CD4-positive, alpha-beta T cell (primary cell): ENCODE measurements around the gene KLC4. TPM values are rescaled to one million over a fixed set of nuclear protein-coding genes. Genes with fewer than 3 reads are reported as not detected.
A peak's percentile ranks its signal among the peaks of the same experiment; 100 is the strongest.

Experiments used
- ATAC-seq: fragments of 200-7000 bp; cut with Tn5 transposase; one replicate; pipeline ENCODE4 v1.10.0; 2022; ENCODE audit warnings: mild to moderate bottlenecking; ENCODE audit not compliant: poor library complexity
- CTCF ChIA-PET: fragments of 350-600 bp; sonication (Branson Sonifier 250); formaldehyde crosslinking; loops from one replicate; lab custom pipeline; 2021; ENCODE audit warnings: antibody characterized with exemption, inconsistent platforms; lab: Charles Lee
- POLR2A ChIA-PET: fragments of 350-600 bp; sonication (Branson Sonifier 250); formaldehyde crosslinking; loops from one replicate; lab custom pipeline; 2021; ENCODE audit warnings: antibody characterized with exemption, inconsistent platforms; lab: Charles Lee
- DNase-seq, 14 experiments: peaks; one replicate each; pipeline ENCODE4 v3.0.0-alpha.2; 2013 to 2020; ENCODE audit warnings: mixed read lengths in 2 of 14
- H3K27ac ChIP-seq, 2 donors: one replicate each; pipeline versions ENCODE4 v1.5.1 to v1.7.0; 2013; ENCODE audit warnings: low read length in 2 of 2, low read depth in 1 of 2, mild to moderate bottlenecking in 1 of 2
- H3K27me3 ChIP-seq, 2 experiments: 1 replicate in 1 of 2; 2 replicates in 1 of 2; pipeline versions ENCODE4 v1.6.1 to v1.7.0; 2013; ENCODE audit warnings: low read length in 2 of 2, control low read depth in 1 of 2, mild to moderate bottlenecking in 1 of 2, moderate library complexity in 1 of 2; ENCODE audit not compliant: insufficient read depth in 2 of 2, control insufficient read depth in 1 of 2
- H3K36me3 ChIP-seq: one replicate; pipeline ENCODE4 v1.6.1; 2013; ENCODE audit warnings: low read length, control low read depth; ENCODE audit not compliant: insufficient read depth
- H3K4me1 ChIP-seq: one replicate; pipeline ENCODE4 v1.6.1; 2013; ENCODE audit warnings: low read length, control low read depth; ENCODE audit not compliant: insufficient read depth
- H3K4me3 ChIP-seq: one replicate; pipeline ENCODE4 v1.5.1; 2013; ENCODE audit warnings: mild to moderate bottlenecking, low read length, moderate library complexity
- H3K9me3 ChIP-seq, 2 experiments: 1 replicate in 1 of 2; 2 replicates in 1 of 2; pipeline versions ENCODE4 v1.6.1 to v1.7.0; 2013; ENCODE audit warnings: low read length in 2 of 2, mild to moderate bottlenecking in 2 of 2, control low read depth in 1 of 2, moderate library complexity in 1 of 2; ENCODE audit not compliant: control insufficient read depth in 1 of 2, insufficient read depth in 1 of 2
- H3K27ac Mint-ChIP-seq: one replicate; pipeline ENCODE4 v1.8.0; 2020; ENCODE audit warnings: mixed read lengths
- H3K27me3 Mint-ChIP-seq: one replicate; pipeline ENCODE4 v1.8.0; 2021; ENCODE audit warnings: mixed read lengths
- H3K36me3 Mint-ChIP-seq: one replicate; pipeline ENCODE4 v1.8.0; 2021; ENCODE audit warnings: low read depth, mixed read lengths
- H3K4me1 Mint-ChIP-seq: one replicate; pipeline ENCODE4 v1.8.0; 2021; ENCODE audit warnings: low read depth, mixed read lengths
- H3K4me3 Mint-ChIP-seq: one replicate; pipeline ENCODE4 v1.8.0; 2020; ENCODE audit warnings: mild to moderate bottlenecking, mixed read lengths
- H3K9me3 Mint-ChIP-seq: one replicate; pipeline ENCODE4 v1.8.0; 2020; ENCODE audit warnings: mixed read lengths
- intact Hi-C, 2 experiments: fragments of 100-400 bp; cut with DNase I in 1 of 2; cut with micrococcal nuclease in 1 of 2; formaldehyde crosslinking; loops; one replicate each; pipeline versions ENCODE4 v1.15.1 to v1.9.0; 2023 to 2025; cut with DNase I, micrococcal nuclease
- total RNA-seq, 174 experiments: library from RNA in 2 of 174; stranded (reverse) in 2 of 174; gene quantifications; one replicate each; pipeline ENCODE4 v1.2.3 and lab custom pipeline; 2021 to 2026
- TF ChIP-seq, protein P1 (sequence below): fragments of 200-600 bp; IDR thresholded peaks from one replicate; pipeline ENCODE4 v1.8.0; 2022; ENCODE audit warnings: antibody characterized with exemption, mild to moderate bottlenecking

KLC4 gene
- total RNA-seq, 2 experiments from 2014 or later = 39.6 to 40.8 TPM

DNA sequence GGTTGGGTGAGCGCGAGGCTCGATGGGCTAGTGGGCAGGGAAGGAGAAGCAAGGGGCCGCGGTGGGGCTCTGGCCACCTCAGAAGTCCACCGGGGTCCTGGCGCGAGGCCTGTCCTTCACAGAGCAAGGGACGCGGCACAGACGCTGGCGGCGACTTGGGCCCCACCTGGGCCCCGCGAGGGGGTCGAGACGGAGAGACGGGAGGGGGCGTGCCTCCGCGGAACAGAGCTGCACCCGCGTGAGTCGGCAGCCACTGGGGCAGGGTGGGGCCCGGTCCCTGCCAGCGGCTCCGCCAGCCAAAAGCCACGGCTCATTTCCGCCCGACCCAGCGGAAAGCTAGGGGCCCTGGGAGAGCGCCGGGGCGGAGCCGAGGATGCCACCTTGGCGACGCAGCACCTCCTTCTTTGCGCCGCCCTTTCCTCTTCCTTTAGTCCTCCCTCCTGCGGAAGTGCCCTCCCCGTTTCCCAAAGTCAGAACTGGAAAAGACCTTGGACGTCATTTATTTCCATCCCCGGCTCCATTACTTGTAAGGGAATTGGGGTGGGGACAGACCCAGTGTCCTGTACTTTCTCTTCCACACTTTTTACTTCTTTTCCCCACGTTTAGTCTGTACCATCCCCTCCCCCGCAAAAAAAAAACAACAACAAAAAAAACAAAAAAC, 5.8 kb upstream of the KLC4 start, which contains the start of gene CUL7:
TSS of gene CUL7 (minus strand) at position 307 of the 661 bp plus-strand sequence. CDS start 1,063 bp downstream, outside the sequence.
- ChIA-PET POLR2A (interaction anchor here (0.6 to 3.2 kb wide), 21 partner anchors 11 to 1266 kb away, joined by 3 to 50 read pairs (median 5); partner anchors contain the start of genes BICRAL, CNPY3, CUL9 and KLHDC3), CTCF (interaction anchor here (0.6 to 1.5 kb wide), 7 partner anchors 32 to 175 kb away, joined by 3 to 7 read pairs (median 4); partner anchors contain the start of genes DNPH1, KLHDC3, MEA1 and RRP36)
- Mint-ChIP-seq H3K27ac (peak within 1 kb of the TSS; percentile 96), H3K27me3 (no peaks in the 10 kb centered on the region), H3K9me3 (no peaks in the 10 kb centered on the region), H3K4me1 (peaks cover 59% of the 10 kb centered on the region), H3K36me3 (peaks cover 67% of the 10 kb centered on the region), H3K4me3 (peak within 1 kb of the TSS; percentile 98)
- Histone ChIP-seq H3K36me3 (peaks cover 37% of the 10 kb centered on the region), H3K27me3 (no peaks in the 10 kb centered on the region), H3K9me3 (no peaks in the 10 kb centered on the region), H3K27ac (peak within 1 kb of the TSS; percentile 76 to 84), H3K4me1 (peaks cover 45% of the 10 kb centered on the region), H3K4me3 (peak within 1 kb of the TSS; percentile 93)
- peak; percentile 78 to 95 (median 89) for DNase-seq
- peak; percentile 99 for ATAC-seq
- TF ChIP-seq, protein P1, sequence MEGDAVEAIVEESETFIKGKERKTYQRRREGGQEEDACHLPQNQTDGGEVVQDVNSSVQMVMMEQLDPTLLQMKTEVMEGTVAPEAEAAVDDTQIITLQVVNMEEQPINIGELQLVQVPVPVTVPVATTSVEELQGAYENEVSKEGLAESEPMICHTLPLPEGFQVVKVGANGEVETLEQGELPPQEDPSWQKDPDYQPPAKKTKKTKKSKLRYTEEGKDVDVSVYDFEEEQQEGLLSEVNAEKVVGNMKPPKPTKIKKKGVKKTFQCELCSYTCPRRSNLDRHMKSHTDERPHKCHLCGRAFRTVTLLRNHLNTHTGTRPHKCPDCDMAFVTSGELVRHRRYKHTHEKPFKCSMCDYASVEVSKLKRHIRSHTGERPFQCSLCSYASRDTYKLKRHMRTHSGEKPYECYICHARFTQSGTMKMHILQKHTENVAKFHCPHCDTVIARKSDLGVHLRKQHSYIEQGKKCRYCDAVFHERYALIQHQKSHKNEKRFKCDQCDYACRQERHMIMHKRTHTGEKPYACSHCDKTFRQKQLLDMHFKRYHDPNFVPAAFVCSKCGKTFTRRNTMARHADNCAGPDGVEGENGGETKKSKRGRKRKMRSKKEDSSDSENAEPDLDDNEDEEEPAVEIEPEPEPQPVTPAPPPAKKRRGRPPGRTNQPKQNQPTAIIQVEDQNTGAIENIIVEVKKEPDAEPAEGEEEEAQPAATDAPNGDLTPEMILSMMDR = no peak
- intact Hi-C loops = loop anchor here (2.0 to 10.0 kb wide), 4 partner anchors 76 to 1159 kb away; partner anchors contain the start of genes PEX6 (in 2 of the 2), CNPY3 (in 1 of the 2), GTPBP2 (in 1 of the 2) and USP49 (in 1 of the 2)

GRCh38 chr6:43054206-43054943, 5.1 kb upstream of the KLC4 start:
- H3K27me3 Mint-ChIP-seq = no peaks in the 10 kb centered on the region
- H3K36me3 Mint-ChIP-seq = peaks cover 70% of the 10 kb centered on the region
- intact Hi-C loops = loop anchor here (5.0 to 10.0 kb wide), 3 partner anchors 77 to 1160 kb away; partner anchors contain the start of genes PEX6 (in 2 of the 2), GTPBP2 (in 1 of the 2) and USP49 (in 1 of the 2)
- Histone ChIP-seq H3K27me3 (no peaks in the 10 kb centered on the region), H3K4me3 (peak overlapping the region; percentile 93), H3K27ac (peak overlapping the region; percentile 76 to 84), H3K4me1 (peaks cover 50% of the 10 kb centered on the region), H3K9me3 (no peaks in the 10 kb centered on the region), H3K36me3 (peaks cover 32% of the 10 kb centered on the region)
- peak in 1 of 14 experiments; percentile 34 for DNase-seq
- H3K4me3 Mint-ChIP-seq = peak overlapping the region; percentile 98
- H3K9me3 Mint-ChIP-seq = no peaks in the 10 kb centered on the region
- H3K27ac Mint-ChIP-seq = peak overlapping the region; percentile 96
- no peak for ATAC-seq
- TF ChIP-seq, protein P1 = no peak
- ChIA-PET POLR2A (interaction anchor here (0.6 to 3.2 kb wide), 24 partner anchors 10 to 1267 kb away, joined by 3 to 50 read pairs (median 5); partner anchors contain the start of genes BICRAL, CNPY3, CUL9 and KLHDC3), CTCF (interaction anchor here (0.8 to 1.5 kb wide), 6 partner anchors 33 to 175 kb away, joined by 3 to 7 read pairs (median 4); partner anchors contain the start of genes DNPH1, KLHDC3, MEA1 and RRP36)
- peaks cover 66% of the 10 kb centered on the region for H3K4me1 Mint-ChIP-seq

DNA sequence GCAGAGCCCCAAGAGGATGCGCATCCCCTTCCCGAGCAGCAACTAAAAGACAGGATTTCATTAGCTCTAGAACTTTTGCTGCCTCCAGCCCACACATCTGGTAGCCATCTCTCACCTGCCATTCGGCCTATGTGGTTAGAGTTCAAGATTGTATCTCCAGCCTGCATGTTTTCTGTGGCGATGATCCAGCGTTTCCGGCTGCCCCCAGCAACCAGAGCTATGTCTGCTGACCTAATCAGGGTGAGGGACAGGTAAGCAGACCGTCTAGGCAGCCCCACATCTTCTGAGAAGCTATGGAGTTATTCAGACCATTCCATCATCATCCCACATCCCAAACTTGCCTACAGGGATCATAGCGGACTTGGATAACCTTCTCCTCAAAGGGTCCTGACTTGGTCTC, 3.5 kb upstream of the KLC4 start:
- ATAC-seq (no peak), DNase-seq (no peak)
- H3K9me3 Mint-ChIP-seq = no peaks in the 10 kb centered on the region
- H3K36me3 Mint-ChIP-seq = peaks cover 62% of the 10 kb centered on the region
- H3K36me3 ChIP-seq = peaks cover 23% of the 10 kb centered on the region
- H3K4me1 ChIP-seq = peaks cover 57% of the 10 kb centered on the region
- no peak overlapping the region for H3K4me3 ChIP-seq
- H3K9me3 ChIP-seq = no peaks in the 10 kb centered on the region
- peak overlapping the region; percentile 63 for H3K4me3 Mint-ChIP-seq
- H3K27me3 Mint-ChIP-seq = no peaks in the 10 kb centered on the region
- peak overlapping the region; percentile 58 for H3K27ac Mint-ChIP-seq
- TF ChIP-seq, protein P1 = no peak
- intact Hi-C loops = loop anchor here in 1 of 2 experiments (10.0 kb wide), 1 partner anchor 1161 kb away; the partner anchor contains the start of gene USP49
- H3K27ac ChIP-seq = no peak overlapping the region
- H3K4me1 Mint-ChIP-seq = peaks cover 75% of the 10 kb centered on the region
- ChIA-PET CTCF (no interaction called here), POLR2A (interaction anchor here (1.2 kb wide), 1 partner anchor 35 kb away, joined by 3 read pairs; the partner anchor contains the start of gene RRP36)
- no peaks in the 10 kb centered on the region for H3K27me3 ChIP-seq
